GM21619 (cell line): ENCODE measurements around the gene KRT78.

ENCODE experiments used
- ATAC-seq: cut with Tn5 transposase; IDR thresholded peaks from one replicate; pipeline ENCODE4 v1.9.1; 2021; ENCODE audit not compliant: unreplicated experiment

The KRT78 gene

GRCh38 chr12:52824741-52825410 is 23.9 kb downstream of the KRT78 start:
- no peak for ATAC-seq

- ATAC-seq: no peak
These were observed 24.9 kb downstream of the KRT78 start for GRCh38 chr12:52823761-52824450.

DNA sequence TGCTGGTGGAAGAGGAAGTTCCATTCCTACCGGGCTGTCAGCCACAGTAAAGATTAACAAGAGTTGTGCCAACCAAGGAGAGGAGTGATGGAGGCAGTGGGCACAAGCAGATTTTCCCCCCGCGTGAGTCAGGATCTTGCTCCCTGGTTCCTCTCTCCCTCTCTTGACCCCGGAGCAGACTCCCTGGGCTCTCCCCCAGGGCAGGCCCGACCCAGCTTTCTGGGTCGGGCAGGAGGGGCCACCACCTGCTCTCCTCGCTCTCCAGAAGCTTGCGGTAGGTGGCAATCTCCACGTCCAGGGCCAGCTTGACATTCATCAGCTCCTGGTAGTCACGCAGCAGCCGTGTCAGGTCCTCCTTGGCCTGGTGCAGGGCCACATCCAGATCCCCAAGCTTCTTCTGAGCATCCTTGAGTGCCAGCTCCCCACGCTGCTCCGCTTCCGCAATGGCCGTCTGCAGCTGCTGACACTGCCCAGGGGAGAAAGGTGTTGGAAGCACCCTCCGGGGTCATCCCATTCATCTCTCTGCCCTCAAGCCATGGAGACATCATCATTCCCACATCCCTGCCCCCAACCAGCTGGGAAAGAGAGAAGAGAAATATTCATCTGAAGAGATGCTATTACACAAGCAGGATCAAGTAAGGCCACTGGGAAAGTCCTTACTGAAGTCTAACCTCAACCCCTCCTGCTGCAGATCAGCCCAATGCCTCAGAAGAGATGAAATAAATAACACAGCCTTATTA is 25.9 kb downstream of the KRT78 start:
- ATAC-seq: no peak

GRCh38 chr12:52821826-52822660 is 26.8 kb downstream of the KRT78 start:
- no peak for ATAC-seq

DNA sequence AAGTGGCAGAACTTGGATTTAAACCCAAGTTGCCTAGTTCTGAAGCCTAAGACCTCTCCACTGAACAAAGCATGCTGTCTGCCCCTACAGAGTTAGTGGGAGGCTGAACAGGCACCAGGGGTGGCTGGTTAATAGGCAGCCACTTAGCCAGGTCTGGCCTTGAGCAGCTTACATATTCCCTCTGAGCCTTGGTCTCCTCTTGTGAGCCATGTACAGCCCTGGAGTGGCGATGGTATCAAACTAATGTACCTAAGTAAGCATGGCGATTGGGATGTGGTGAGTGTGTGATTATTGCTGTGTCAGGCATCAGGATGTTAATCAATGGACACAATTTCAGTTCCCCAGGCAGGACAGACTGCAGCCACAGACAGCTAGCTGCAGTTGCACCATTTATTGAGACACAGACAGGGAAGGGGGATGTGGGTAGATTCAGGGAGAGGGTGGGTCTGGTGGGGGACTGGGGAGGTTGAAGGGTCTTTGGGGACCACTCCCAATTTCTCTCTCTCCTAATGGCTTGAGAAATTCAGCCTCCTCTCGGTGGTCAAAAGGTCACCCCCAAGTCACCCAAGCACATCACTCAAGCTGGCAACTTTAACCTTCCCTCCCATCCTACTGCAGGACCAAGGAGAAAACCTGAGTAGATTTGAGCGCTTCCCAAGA is 27.6 kb downstream of the KRT78 start:
- no peak for ATAC-seq

GRCh38 chr12:52820521-52820920 is 28.3 kb downstream of the KRT78 start:
- no peak for ATAC-seq

DNA sequence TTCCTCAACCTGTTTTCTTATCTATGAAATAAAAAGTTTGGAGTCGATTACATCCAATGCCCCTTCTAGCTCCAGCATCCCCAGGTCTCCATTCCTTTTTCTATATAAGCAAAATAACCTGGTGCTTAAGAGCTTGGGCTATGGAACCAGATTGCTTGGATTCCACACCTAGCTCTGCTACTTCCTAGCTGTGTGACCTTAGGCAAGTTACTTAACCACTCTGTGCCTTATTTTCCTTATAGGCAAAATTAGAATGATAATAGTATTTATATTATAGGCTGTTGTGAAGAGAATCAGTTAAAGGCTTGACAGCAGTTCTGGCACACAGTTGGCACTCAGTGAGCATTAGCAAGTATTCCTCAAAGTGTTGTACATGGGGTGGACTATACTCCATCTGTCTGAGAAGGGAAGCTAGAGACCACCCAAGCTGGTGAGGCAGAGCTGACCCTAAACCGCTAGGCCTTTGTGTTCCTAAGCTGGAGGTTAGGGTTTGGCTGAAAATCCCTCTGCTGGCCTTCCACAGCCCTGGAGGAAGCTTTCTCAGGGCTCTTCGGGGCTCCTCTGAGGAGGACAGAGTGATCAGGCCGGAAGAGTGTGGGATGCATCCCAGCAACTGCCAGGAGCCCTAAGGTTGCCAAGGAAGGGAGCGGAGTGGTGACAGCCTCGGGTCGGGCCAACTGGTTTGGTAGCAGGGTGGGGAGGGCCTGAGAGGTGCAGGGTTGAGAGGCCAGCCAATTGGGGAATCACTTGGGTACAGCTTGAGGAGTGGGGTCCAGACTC is 28.9 kb downstream of the KRT78 start:
- no peak for ATAC-seq

- no peak for ATAC-seq
These were observed 29.8 kb downstream of the KRT78 start for GRCh38 chr12:52818887-52819420.

- ATAC-seq: no peak
These were observed 30.4 kb downstream of the KRT78 start for GRCh38 chr12:52818388-52818787.

GRCh38 chr12:52817699-52818238 is 31.0 kb downstream of the KRT78 start:
- ATAC-seq: no peak

DNA sequence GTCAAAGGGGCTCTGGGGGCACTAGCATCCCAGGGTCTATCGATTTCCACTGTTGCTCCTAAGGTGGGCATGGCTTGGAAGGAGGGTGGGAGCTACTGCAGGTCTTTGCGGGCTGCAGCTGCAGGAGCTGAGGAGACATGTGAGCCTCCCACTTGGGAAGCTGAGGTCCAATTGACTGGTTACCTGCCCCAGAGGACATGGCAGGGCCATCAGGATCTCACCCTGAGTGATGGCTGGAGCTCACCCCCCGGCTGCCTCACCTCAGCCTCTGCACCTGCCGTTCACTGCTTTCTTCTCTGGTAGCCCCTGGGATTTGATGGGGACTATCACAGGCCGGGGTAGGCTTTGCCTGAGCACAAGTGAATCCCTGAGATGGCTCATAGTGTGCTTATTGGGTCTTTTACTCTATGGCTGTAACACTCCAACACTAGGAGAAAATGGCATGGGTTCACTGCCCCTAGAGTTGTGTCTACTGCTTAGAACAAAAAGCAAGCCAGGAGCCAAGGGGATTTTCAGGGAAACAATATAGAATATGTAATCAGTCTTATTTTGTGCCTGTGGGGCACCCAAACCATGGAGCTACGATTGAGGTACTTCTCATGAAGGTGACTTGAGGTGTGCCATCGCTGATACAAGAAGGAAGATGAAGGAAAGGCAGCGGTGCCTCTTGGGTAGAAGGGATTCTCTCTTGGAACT is 31.6 kb downstream of the KRT78 start:
- ATAC-seq: no peak

DNA sequence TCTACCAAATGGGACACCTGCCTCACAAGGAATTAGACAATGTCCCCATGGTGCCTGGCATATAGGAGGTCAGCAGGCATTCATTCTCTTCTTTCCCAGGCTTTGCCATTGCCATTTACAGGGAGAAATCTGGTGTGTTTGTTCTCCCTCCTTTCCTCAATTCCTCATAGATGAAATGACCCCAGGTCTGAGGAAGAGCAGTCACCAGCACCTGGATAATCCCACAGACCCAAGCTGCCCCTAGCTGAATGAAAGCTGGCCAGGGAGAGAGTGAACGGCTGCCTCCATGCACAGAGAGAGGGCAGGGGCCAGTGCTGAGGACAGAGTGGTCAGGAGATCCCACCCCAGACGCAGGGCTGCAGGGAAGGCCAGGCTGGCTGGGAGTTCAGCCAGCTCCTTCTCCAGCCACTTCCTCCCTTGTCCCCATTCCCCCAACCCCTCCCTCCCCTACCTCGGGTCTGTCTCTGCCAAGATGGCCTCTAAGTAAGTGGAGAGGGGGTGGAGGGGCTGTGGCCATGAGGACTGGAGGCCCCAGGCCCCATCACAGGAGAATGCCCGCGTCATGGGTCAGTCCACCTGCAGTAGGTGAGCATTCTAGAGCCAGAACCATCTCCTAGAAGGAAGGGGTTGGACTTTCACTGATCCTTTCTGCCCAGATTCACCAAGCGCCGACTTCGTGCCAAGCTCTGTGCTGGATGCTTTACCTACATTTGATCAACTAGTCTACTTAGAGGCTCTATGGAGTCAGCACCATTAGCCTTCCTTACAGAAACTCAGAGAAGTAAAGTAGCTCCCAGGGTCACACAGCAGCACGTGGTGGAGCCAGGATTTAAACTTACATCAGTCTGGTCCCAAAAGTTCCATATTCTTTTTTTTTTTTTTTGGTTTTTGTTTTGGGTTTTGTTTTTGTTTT is 32.9 kb downstream of the KRT78 start:
- no peak for ATAC-seq

DNA sequence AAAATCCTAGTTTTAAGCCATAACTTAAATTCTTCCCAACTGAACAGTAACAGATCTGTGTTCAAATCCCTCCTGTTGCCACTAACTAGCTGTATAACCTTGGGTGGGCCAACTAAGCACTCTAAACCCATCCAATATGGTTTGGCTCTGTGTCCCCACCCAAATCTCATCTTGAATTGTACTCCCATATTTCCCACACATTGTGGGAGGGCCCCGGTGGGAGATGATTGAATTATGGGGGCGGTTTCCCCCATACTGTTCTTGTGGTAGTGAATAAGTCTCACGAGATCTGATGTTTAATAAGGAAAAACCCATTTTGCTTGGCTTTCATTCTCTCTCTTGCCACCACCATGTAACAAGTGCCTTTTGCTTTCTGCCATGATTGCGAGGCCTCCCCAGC is 33.6 kb downstream of the KRT78 start:
- ATAC-seq: no peak

- no peak for ATAC-seq
These were observed 34.1 kb downstream of the KRT78 start for GRCh38 chr12:52814710-52815155.

- no peak for ATAC-seq
These were observed 34.7 kb downstream of the KRT78 start, which contains the start of gene KRT4 for GRCh38 chr12:52813885-52814709. Gene KRT4 (minus strand): TSS chr12:52814116. CDS start chr12:52814058, 58 bp downstream.

GRCh38 chr12:52813203-52813819 is 35.5 kb downstream of the KRT78 start:
- no peak for ATAC-seq
